ENCODE results near the gene SLC26A8.

DNA sequence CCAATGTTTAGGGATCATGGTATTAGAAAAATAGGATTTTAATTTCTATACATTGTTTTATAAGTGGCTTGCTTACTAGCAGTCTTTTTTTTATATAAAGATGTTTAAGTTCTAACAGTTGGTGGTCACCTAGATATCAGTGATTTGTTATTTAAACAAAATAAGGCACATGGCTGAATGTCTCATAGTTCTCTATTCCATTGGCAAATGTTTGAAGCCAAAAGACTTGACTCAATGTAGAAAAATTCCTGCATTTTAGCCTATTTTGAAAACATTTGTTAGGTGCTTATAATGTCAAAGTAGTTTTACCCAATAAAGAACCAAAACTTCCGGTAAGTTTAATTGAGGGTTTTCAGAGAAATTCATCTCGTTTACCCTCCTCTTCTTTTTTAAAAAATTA, 30.0 kb upstream of the SLC26A8 start:
- TF ChIP-seq, protein P1, sequence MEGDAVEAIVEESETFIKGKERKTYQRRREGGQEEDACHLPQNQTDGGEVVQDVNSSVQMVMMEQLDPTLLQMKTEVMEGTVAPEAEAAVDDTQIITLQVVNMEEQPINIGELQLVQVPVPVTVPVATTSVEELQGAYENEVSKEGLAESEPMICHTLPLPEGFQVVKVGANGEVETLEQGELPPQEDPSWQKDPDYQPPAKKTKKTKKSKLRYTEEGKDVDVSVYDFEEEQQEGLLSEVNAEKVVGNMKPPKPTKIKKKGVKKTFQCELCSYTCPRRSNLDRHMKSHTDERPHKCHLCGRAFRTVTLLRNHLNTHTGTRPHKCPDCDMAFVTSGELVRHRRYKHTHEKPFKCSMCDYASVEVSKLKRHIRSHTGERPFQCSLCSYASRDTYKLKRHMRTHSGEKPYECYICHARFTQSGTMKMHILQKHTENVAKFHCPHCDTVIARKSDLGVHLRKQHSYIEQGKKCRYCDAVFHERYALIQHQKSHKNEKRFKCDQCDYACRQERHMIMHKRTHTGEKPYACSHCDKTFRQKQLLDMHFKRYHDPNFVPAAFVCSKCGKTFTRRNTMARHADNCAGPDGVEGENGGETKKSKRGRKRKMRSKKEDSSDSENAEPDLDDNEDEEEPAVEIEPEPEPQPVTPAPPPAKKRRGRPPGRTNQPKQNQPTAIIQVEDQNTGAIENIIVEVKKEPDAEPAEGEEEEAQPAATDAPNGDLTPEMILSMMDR (conservative IDR thresholded peaks at IDR 0.05; ENCODE audit: low read depth in 2 of 2) = no peak
- TF ChIP-seq EZH2phosphoT487 (IDR thresholded peaks at IDR 0.05; ENCODE audit: unreplicated experiment) (no peak), POLR2AphosphoS5 (IDR thresholded peaks at IDR 0.05; ENCODE audit: low read depth) (no peak), EZH2 (IDR thresholded peaks at IDR 0.05; ENCODE audit: low read depth, unreplicated experiment) (no peak), ETS1 (IDR thresholded peaks at IDR 0.05) (no peak), REST (IDR thresholded peaks at IDR 0.05; ENCODE audit: unreplicated experiment) (no peak), ZNF114 (CRISPR knock-in tag; IDR thresholded peaks at IDR 0.05) (no peak), NANOG (IDR thresholded peaks at IDR 0.05; ENCODE audit: borderline replicate concordance) (no peak), CREB1 (CRISPR knock-in tag; IDR thresholded peaks at IDR 0.05; ENCODE audit: low read depth) (no peak), ZNF331 (CRISPR knock-in tag; IDR thresholded peaks at IDR 0.05; ENCODE audit: low read depth) (no peak), JUNB (IDR thresholded peaks at IDR 0.05; ENCODE audit: unreplicated experiment) (no peak)

Measured in GM23338 (cell line).